Stimulated activated CD8-positive, alpha-beta memory T cell treated with anti-CD3 and anti-CD28 coated beads, Interleukin-4, amount 100 ng/mL, for 4 hours (primary cell): ENCODE results near the gene INAVA.
A peak's percentile ranks its signal among the peaks of the same experiment; 100 is the strongest.

Experiments
- DNase-seq, 2 donors: peaks; one replicate each; pipeline ENCODE4 v3.0.0-alpha.2; 2020; ENCODE audit warnings: low read depth in 2 of 2, low spot score in 1 of 2

INAVA gene

GRCh38 chr1:200877010-200877409 is 17.7 kb upstream of the INAVA start:
- DNase-seq, result no peak

GRCh38 chr1:200877839-200878551 is 16.7 kb upstream of the INAVA start:
- peak in 1 of 2 donors; percentile 29 for DNase-seq

GRCh38 chr1:200880212-200880611 is 14.5 kb upstream of the INAVA start:
- DNase-seq, result no peak

- no peak for DNase-seq
These were observed 11.6 kb upstream of the INAVA start for GRCh38 chr1:200883118-200883517.

- DNase-seq, result no peak
These were observed 8.9 kb upstream of the INAVA start for GRCh38 chr1:200885623-200886402.

- no peak for DNase-seq
These were observed 8.1 kb upstream of the INAVA start for GRCh38 chr1:200886594-200886993.

GRCh38 chr1:200887036-200887435 is 7.7 kb upstream of the INAVA start:
- DNase-seq, result no peak

- DNase-seq, result no peak
These were observed 6.8 kb upstream of the INAVA start for GRCh38 chr1:200887772-200888348.

- peak; percentile 22 to 51 for DNase-seq
These were observed 6.3 kb upstream of the INAVA start for GRCh38 chr1:200888349-200888838.

GRCh38 chr1:200889571-200889970 is 5.1 kb upstream of the INAVA start:
- no peak for DNase-seq

GRCh38 chr1:200890027-200890426 is 4.7 kb upstream of the INAVA start:
- no peak for DNase-seq

- DNase-seq, result no peak
These were observed 3.6 kb upstream of the INAVA start for GRCh38 chr1:200890818-200891773.

GRCh38 chr1:200891774-200892157 is 2.9 kb upstream of the INAVA start:
- no peak for DNase-seq

GRCh38 chr1:200892546-200892945 is 2.2 kb upstream of the INAVA start:
- no peak for DNase-seq

GRCh38 chr1:200892958-200893357 is 1.7 kb upstream of the INAVA start:
- no peak for DNase-seq

- no peak for DNase-seq
These were observed 1.2 kb upstream of the INAVA start for GRCh38 chr1:200893411-200893901.

GRCh38 chr1:200895443-200895789 is 716 bp downstream of the INAVA start:
- DNase-seq, result no peak

GRCh38 chr1:200895801-200896530 is 1.3 kb downstream of the INAVA start:
- no peak for DNase-seq

GRCh38 chr1:200896531-200897196 is 2.0 kb downstream of the INAVA start:
- no peak for DNase-seq

GRCh38 chr1:200897259-200897658 is 2.6 kb downstream of the INAVA start:
- no peak for DNase-seq
